ES-I3 (cell line): ENCODE measurements around the gene SLC25A53.
A peak's percentile ranks its signal among the peaks of the same experiment; 100 is the strongest.

Experiments used
- H3K36me3 ChIP-seq: 2 replicates; pipeline ENCODE4 v1.6.1; 2013; ENCODE audit warnings: mild to moderate bottlenecking, low read length, control low read depth, moderate library complexity; ENCODE audit not compliant: insufficient read depth
- H3K4me1 ChIP-seq: 2 replicates; pipeline ENCODE4 v1.6.1; 2013; ENCODE audit warnings: mild to moderate bottlenecking, control low read depth, low read length; ENCODE audit not compliant: insufficient read depth
- H3K9ac ChIP-seq: 2 replicates; pipeline ENCODE4 v1.6.1; 2013; ENCODE audit warnings: low read depth, mild to moderate bottlenecking, low read length, moderate library complexity
- H3K9me3 ChIP-seq: 2 replicates; pipeline ENCODE4 v1.6.1; 2013; ENCODE audit warnings: mild to moderate bottlenecking, low read length, moderate library complexity; ENCODE audit not compliant: control insufficient read depth, insufficient read depth

The SLC25A53 gene

DNA sequence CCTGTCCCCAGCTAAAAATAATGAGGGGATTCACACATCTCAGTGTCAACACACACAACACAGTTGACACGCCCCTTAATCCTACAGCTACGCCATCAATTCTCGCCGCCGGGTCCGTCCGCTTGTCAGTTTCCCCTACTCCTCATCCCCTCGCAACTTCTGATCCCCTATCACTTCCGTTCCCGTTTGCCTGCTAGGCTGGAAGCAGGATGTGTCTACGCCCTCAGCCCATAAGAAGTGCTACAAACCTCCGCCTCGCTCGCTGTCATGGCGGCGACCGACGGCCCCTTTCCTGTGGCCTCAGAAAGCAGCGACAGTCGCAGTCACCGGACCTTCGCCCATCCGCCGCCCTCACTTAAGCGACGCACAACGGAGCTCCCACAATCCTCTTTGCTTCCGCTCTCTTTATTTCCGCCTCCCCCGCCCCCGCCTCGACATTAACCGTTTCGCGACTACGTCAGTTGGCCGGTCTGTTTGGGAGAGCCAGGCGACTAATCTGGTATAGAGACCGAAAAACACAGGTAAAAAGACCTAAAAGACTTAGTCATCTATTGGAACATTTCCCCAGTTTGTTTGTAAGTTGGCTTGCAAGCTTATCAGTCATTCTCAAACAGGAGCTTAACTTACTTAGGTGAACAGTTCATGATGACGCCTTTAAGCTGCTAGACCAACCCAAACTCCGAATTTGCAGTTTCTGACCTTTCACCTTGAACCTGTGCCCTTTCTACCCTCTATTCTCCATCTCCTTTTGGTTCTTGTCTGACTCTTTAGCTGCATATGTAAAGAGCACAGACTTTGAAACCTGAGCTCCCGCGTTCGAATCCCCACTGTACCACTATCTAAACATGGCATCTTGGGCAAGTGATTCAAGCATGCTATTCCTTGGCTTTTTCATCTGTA is at the start of gene SLC25A53:
Gene SLC25A53 (minus strand): TSS at position 380 of the 900 bp plus-strand sequence. CDS start 51,752 bp downstream, outside the sequence.
- Histone ChIP-seq H3K4me1 (0 out of 2 replicates have a peak, but pooled peaks cover 3% of the 10 kb centered on the region), H3K36me3 (no peaks in the 10 kb centered on the region), H3K9ac (peak within 1 kb of the TSS; percentile 97), H3K9me3 (no peaks in the 10 kb centered on the region)

DNA sequence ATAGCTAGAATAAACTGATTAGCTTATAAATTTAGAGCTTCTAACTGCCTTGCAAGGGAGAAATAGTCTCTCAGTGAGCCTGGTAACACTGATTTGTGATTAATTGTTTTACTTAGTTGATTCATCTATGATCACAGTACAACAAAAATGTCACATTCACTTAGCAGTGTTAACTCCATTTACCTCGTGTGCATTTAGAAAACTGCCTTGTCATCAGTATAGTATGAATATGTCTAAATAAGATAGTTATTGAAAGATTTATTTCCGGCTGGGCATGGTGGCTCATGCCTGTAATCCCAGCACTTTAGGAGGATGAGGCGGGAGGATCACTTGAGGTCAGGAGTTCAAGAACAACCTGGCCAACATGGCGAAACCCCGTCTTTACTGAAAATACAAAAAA is 48.7 kb upstream of the SLC25A53 start:
- H3K4me1 ChIP-seq, result no peaks in the 10 kb centered on the region

DNA sequence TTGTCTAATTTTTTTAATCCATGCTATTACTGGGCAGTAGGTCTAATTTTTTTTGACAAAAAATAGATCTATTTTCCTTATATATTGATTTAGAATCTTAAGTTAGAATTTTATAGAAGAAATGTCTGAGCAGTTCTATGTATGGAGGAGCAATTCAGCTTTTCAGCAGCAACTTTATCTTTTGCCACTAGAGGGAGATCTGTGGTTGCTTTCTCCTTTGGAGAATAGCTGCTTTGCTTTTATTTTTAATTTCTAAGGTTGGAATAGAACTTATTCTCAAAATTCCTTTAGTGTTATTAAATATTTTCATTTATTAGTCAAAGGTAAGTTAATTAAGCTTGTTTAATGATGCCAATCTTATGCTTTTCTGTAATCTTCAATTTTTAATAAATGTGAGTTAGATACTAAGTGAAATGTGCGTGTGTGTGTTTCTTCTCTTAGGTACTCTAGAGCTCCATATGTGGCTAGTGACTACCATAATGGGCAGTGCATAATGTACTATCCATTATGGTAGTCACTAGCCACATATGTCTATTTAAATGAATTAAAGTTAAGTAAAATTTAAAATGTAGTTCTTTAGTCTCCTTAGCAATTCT is 38.8 kb upstream of the SLC25A53 start:
- H3K9ac ChIP-seq, result no peak overlapping the region
- no peaks in the 10 kb centered on the region for H3K9me3 ChIP-seq
- H3K36me3 ChIP-seq, result peaks cover 4% of the 10 kb centered on the region; the same call in 1 of the 2 replicates
- no peaks in the 10 kb centered on the region for H3K4me1 ChIP-seq

More for the DNA sequence above, 48.7 kb upstream of the SLC25A53 start:
- H3K9me3 ChIP-seq, result no peaks in the 10 kb centered on the region
- peaks cover 3% of the 10 kb centered on the region; the same call in 1 of the 2 replicates for H3K36me3 ChIP-seq
- no peak overlapping the region for H3K9ac ChIP-seq

DNA sequence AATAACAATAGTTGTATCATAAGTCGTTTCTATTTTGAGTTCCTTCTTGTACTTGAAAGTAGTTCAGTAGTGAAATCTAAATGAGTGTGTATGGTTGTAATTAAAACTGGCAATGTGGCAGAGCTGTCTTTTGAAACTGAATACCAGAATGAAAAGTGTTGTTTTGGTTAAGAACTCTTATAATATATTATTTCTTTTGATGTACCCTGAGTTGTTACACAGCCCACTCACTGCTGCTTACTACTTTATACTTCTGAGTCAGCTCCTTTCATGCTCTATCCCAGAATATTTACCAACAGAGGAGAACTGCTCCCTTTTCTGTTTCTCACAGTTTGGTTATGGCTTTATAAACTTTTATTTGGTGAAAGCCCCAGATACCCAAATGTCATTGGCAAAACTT is 38.2 kb upstream of the SLC25A53 start:
- Histone ChIP-seq H3K9ac (no peak overlapping the region), H3K9me3 (no peaks in the 10 kb centered on the region), H3K4me1 (no peaks in the 10 kb centered on the region), H3K36me3 (peaks cover 5% of the 10 kb centered on the region; the same call in 1 of the 2 replicates)

GRCh38 chrX:104193485-104193884 is 36.7 kb upstream of the SLC25A53 start:
- Histone ChIP-seq H3K4me1 (no peaks in the 10 kb centered on the region), H3K9me3 (no peaks in the 10 kb centered on the region), H3K9ac (no peak overlapping the region), H3K36me3 (peaks cover 11% of the 10 kb centered on the region; the same call in 1 of the 2 replicates)

DNA sequence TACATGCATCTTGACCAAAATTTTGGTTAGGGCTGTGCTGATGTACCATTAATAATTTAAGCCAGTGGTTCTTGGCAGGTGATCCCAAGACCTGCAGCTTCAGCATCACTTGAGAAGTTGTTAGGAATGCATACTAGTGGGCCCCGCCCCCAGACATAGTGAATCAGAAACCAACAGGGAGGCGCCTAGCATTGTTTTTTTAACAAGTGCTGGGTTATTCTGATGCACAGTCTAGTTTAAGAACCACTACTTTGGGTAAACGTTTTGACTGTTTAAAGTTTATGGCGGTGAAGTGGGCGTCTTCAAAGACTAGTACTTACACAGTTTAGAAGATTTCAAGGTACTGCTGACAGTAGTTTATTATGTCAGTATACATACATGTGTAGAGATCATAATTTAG is 33.0 kb upstream of the SLC25A53 start:
- Histone ChIP-seq H3K36me3 (peaks cover 13% of the 10 kb centered on the region), H3K9me3 (no peaks in the 10 kb centered on the region), H3K4me1 (no peaks in the 10 kb centered on the region), H3K9ac (no peak overlapping the region)

DNA sequence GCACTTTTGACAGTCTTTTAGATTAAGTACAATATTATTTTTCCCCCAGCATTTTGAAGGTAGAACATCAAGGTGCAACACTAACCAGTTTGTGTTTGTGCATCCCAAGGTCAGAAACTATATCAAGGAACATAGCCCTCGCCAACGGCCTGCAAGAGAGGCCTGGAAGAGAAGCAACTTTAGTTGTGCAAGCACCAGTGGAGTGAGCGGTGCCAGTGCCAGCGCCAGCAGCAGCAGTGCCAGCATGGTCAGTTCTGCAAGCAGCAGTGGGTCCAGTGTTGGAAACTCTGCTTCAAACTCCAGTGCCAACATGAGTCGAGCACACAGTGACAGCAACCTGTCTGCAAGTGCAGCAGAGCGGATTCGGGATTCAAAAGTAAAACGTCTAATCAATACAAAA is 31.1 kb upstream of the SLC25A53 start:
- Histone ChIP-seq H3K4me1 (no peaks in the 10 kb centered on the region), H3K9ac (no peak overlapping the region), H3K9me3 (no peaks in the 10 kb centered on the region), H3K36me3 (peaks cover 13% of the 10 kb centered on the region)

DNA sequence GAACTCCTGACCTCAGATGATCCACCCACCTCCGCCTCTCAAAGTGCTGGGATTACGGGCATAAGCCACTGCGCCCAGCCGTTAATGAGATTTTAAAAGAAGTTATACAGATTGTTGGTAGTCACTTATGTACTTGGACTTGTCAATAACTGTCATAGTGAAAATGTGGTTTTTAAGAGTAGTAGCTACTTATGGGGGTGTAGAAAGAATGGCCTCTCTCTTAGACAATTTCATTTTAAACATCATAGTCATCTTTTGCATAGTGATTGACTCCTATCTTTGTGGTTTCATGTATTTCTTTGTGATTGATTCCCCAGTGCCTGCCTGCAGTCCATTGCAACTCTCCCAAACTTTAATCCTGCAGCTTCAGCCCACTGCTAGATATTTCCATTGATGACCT is 26.9 kb upstream of the SLC25A53 start:
- no peaks in the 10 kb centered on the region for H3K9me3 ChIP-seq
- no peak overlapping the region for H3K9ac ChIP-seq
- peaks cover 6% of the 10 kb centered on the region for H3K36me3 ChIP-seq
- no peaks in the 10 kb centered on the region for H3K4me1 ChIP-seq

DNA sequence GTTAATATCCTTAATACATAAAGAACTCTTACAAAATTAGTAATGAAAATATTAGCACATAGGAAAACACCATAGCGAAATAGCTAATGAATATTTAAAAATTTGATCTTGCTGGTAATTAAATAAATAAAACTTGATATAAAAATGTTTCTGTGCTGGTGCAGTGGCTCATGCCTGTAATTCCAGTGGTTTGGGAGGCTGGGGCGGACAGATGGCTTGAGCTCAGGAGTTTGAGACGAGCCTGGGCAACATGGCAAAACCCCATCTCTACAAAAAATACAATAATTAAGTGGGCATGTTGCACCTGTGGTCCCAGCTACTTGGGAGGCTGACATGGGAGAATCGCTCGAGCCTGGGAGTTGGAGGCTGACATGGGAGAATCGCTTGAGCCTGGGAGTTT is 17.0 kb upstream of the SLC25A53 start:
- Histone ChIP-seq H3K36me3 (0 out of 2 replicates have a peak, but pooled peaks cover 4% of the 10 kb centered on the region), H3K9me3 (no peaks in the 10 kb centered on the region), H3K4me1 (no peaks in the 10 kb centered on the region), H3K9ac (no peak overlapping the region)

DNA sequence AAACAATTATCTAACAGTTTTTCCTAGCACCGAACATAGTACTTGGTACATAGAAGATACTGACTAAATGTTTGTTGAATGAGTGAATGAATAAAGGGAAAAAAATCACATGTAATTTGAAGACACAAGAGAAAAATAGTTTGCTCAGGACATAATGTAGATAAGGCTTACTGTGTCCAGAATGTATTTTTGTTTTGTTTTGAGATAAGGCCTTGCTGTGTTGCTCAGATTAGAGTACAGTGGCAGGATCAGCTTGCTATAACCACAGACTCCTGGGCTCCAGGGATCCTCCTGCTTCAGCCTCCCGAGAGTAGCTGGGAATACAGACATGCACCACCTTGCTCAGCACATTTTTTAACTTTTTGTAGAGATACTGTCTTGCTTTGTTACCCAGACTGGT is 16.0 kb upstream of the SLC25A53 start:
- H3K9ac ChIP-seq, result no peak overlapping the region
- H3K4me1 ChIP-seq, result no peaks in the 10 kb centered on the region
- H3K36me3 ChIP-seq, result 0 out of 2 replicates have a peak, but pooled peaks cover 4% of the 10 kb centered on the region
- no peaks in the 10 kb centered on the region for H3K9me3 ChIP-seq

- H3K36me3 ChIP-seq, result 0 out of 2 replicates have a peak, but pooled peaks cover under 1% of the 10 kb centered on the region
- no peak overlapping the region for H3K9ac ChIP-seq
- no peaks in the 10 kb centered on the region for H3K9me3 ChIP-seq
- H3K4me1 ChIP-seq, result no peaks in the 10 kb centered on the region
Observed at GRCh38 chrX:104172121-104172520, 15.3 kb upstream of the SLC25A53 start.

GRCh38 chrX:104168127-104168526 is 11.3 kb upstream of the SLC25A53 start:
- Histone ChIP-seq H3K36me3 (no peaks in the 10 kb centered on the region), H3K9me3 (no peaks in the 10 kb centered on the region), H3K4me1 (no peaks in the 10 kb centered on the region), H3K9ac (no peak overlapping the region)

DNA sequence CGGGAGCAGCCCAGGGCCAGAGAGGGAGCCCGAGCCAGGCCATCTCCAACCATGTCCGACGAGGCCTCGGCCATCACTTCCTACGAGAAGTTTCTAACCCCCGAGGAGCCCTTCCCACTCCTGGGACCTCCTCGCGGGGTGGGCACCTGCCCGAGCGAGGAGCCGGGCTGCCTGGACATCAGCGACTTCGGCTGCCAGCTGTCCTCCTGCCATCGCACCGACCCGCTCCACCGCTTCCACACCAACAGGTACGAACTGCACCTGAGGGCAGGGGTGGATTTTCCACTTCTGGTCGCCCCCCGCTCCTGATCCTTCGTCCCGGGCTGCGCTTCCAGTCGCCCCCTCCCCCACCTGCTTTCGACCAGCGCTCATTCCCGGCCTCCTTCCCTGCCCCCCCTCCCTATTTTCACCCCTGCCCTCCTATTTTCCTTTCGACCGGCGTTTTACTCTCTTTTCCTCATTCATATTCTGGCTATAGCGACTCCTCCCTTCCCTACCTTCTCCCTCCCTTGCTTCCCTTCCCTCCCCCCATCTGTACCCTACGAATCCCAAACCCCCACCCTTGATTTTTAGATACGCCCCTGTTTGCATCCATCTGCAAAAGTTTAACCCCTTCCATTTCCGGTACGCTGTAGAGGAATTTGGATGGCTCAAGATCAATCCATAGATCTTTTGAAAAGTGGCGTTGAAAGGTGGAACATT is 10.1 kb upstream of the SLC25A53 start:
- Histone ChIP-seq H3K36me3 (no peaks in the 10 kb centered on the region), H3K9ac (peak overlapping the region; percentile 76), H3K9me3 (no peaks in the 10 kb centered on the region), H3K4me1 (no peaks in the 10 kb centered on the region)

- H3K9ac ChIP-seq, result peak within 1 kb of the TSS; percentile 76
- no peaks in the 10 kb centered on the region for H3K9me3 ChIP-seq
- no peaks in the 10 kb centered on the region for H3K36me3 ChIP-seq
- H3K4me1 ChIP-seq, result no peaks in the 10 kb centered on the region
Observed at GRCh38 chrX:104165894-104166734, 9.3 kb upstream of the SLC25A53 start, which contains the start of gene FAM199X. Gene FAM199X (plus strand): TSS chrX:104166453. CDS start chrX:104166786, 333 bp downstream.
